HEK293 (cell line): ENCODE results near the gene ATP11C.

Source experiments
- REST ChIP-seq: fragments of 450-650 bp; formaldehyde crosslinking; IDR thresholded peaks from 2 replicates; pipeline ENCODE4 v1.5.1; 2016; ENCODE audit warnings: missing biosample characterization, missing genetic modification characterization
- YY1 ChIP-seq: fragments of 450-650 bp; formaldehyde crosslinking; IDR thresholded peaks from 2 replicates; pipeline ENCODE4 v1.5.1; 2018; ENCODE audit warnings: missing biosample characterization, missing genetic modification characterization
- ZFHX2 ChIP-seq: fragments of 450-650 bp; formaldehyde crosslinking; conservative IDR thresholded peaks from 2 replicates; pipeline ENCODE4 v1.5.1; 2016; ENCODE audit warnings: missing biosample characterization, missing genetic modification characterization
- ZNF174 ChIP-seq: fragments of 450-650 bp; formaldehyde crosslinking; IDR thresholded peaks from 2 replicates; pipeline ENCODE4 v1.5.0; 2017; ENCODE audit warnings: missing biosample characterization, mild to moderate bottlenecking, missing genetic modification characterization
- ZSCAN18 ChIP-seq: fragments of 450-650 bp; formaldehyde crosslinking; IDR thresholded peaks from 2 replicates; pipeline ENCODE4 v1.5.1; 2016; ENCODE audit warnings: missing biosample characterization, missing genetic modification characterization
- TF ChIP-seq, protein P1 (sequence below): fragments of 450-650 bp; formaldehyde crosslinking; IDR thresholded peaks from 2 replicates; pipeline ENCODE4 v1.5.1; 2016; ENCODE audit warnings: missing biosample characterization, missing genetic modification characterization
- TF ChIP-seq, protein P2 (sequence below): fragments of 450-650 bp; formaldehyde crosslinking; IDR thresholded peaks from 2 replicates; pipeline ENCODE4 v1.5.1; 2017; ENCODE audit warnings: missing biosample characterization, missing genetic modification characterization

DNA sequence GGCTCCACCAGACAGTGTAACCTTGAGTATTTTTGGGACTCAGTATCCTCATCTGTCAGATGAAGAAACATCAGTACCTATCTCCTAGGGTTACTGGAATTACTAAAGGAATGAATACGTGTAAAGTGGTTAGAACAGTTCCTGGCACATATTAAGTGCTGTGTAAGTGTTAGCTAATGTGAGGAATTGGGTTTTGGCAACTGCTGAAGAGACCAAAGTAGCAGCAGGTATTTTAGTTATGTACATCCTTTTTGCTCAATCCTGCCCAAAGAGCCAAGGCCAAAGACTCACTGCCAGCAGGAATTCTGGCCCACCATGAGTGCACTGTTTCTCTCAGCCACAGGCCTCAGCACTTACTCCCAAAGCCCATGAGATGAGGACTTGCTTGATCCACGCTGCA lies 208.2 kb downstream of the ATP11C start:
- TF ChIP-seq, protein P1, sequence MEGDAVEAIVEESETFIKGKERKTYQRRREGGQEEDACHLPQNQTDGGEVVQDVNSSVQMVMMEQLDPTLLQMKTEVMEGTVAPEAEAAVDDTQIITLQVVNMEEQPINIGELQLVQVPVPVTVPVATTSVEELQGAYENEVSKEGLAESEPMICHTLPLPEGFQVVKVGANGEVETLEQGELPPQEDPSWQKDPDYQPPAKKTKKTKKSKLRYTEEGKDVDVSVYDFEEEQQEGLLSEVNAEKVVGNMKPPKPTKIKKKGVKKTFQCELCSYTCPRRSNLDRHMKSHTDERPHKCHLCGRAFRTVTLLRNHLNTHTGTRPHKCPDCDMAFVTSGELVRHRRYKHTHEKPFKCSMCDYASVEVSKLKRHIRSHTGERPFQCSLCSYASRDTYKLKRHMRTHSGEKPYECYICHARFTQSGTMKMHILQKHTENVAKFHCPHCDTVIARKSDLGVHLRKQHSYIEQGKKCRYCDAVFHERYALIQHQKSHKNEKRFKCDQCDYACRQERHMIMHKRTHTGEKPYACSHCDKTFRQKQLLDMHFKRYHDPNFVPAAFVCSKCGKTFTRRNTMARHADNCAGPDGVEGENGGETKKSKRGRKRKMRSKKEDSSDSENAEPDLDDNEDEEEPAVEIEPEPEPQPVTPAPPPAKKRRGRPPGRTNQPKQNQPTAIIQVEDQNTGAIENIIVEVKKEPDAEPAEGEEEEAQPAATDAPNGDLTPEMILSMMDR, result no peak
- no peak for TF ChIP-seq ZSCAN18 (tag by site-specific recombination)
- TF ChIP-seq ZFHX2, result no peak
- no peak for TF ChIP-seq ZNF174
- no peak for TF ChIP-seq YY1
- no peak for TF ChIP-seq REST (tag by site-specific recombination)
- TF ChIP-seq, protein P2, sequence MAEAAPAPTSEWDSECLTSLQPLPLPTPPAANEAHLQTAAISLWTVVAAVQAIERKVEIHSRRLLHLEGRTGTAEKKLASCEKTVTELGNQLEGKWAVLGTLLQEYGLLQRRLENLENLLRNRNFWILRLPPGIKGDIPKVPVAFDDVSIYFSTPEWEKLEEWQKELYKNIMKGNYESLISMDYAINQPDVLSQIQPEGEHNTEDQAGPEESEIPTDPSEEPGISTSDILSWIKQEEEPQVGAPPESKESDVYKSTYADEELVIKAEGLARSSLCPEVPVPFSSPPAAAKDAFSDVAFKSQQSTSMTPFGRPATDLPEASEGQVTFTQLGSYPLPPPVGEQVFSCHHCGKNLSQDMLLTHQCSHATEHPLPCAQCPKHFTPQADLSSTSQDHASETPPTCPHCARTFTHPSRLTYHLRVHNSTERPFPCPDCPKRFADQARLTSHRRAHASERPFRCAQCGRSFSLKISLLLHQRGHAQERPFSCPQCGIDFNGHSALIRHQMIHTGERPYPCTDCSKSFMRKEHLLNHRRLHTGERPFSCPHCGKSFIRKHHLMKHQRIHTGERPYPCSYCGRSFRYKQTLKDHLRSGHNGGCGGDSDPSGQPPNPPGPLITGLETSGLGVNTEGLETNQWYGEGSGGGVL (tag by site-specific recombination), result no peak
